GM21576 (cell line): ENCODE results near the gene FMOD.

Source experiments
- ATAC-seq: cut with Tn5 transposase; IDR thresholded peaks from one replicate; pipeline ENCODE4 v1.9.1; 2021; ENCODE audit warnings: mild to moderate bottlenecking, moderate library complexity; ENCODE audit not compliant: unreplicated experiment

Gene FMOD

GRCh38 chr1:203361945-203362719, 11.2 kb upstream of the FMOD start:
- no peak for ATAC-seq

GRCh38 chr1:203360547-203361185, 9.7 kb upstream of the FMOD start:
- ATAC-seq = no peak

- ATAC-seq = no peak
Observed at GRCh38 chr1:203359010-203359571, 8.2 kb upstream of the FMOD start.

GRCh38 chr1:203354246-203354645, 3.3 kb upstream of the FMOD start:
- no peak for ATAC-seq

GRCh38 chr1:203353486-203353885, 2.6 kb upstream of the FMOD start:
- no peak for ATAC-seq

GRCh38 chr1:203349773-203350524, 973 bp downstream of the FMOD start:
- ATAC-seq = no peak

- ATAC-seq = no peak
Observed at GRCh38 chr1:203349166-203349565, 1.8 kb downstream of the FMOD start.

GRCh38 chr1:203346769-203347102, 4.2 kb downstream of the FMOD start:
- ATAC-seq = no peak

GRCh38 chr1:203346060-203346768, 4.7 kb downstream of the FMOD start:
- ATAC-seq = no peak

GRCh38 chr1:203343956-203344754, 6.8 kb downstream of the FMOD start:
- no peak for ATAC-seq

- no peak for ATAC-seq
Observed at GRCh38 chr1:203342192-203342940, 8.6 kb downstream of the FMOD start.

- ATAC-seq = no peak
Observed at GRCh38 chr1:203340112-203340790, 10.7 kb downstream of the FMOD start.

GRCh38 chr1:203338335-203339036, 12.4 kb downstream of the FMOD start:
- ATAC-seq = no peak

GRCh38 chr1:203336097-203336496, 14.8 kb downstream of the FMOD start:
- ATAC-seq = no peak

- ATAC-seq = no peak
Observed at GRCh38 chr1:203335503-203335902, 15.4 kb downstream of the FMOD start.

- no peak for ATAC-seq
Observed at GRCh38 chr1:203331224-203331623, 19.7 kb downstream of the FMOD start.

GRCh38 chr1:203328714-203329122, 22.2 kb downstream of the FMOD start:
- ATAC-seq = no peak
